Fibroblast of skin of scalp (primary cell): ENCODE results near the gene GPX2.
A peak's percentile ranks its signal among the peaks of the same experiment; 100 is the strongest.

Experiments used
- DNase-seq: peaks from one replicate; pipeline ENCODE4 v3.0.0-alpha.2; 2013

Gene GPX2

DNA sequence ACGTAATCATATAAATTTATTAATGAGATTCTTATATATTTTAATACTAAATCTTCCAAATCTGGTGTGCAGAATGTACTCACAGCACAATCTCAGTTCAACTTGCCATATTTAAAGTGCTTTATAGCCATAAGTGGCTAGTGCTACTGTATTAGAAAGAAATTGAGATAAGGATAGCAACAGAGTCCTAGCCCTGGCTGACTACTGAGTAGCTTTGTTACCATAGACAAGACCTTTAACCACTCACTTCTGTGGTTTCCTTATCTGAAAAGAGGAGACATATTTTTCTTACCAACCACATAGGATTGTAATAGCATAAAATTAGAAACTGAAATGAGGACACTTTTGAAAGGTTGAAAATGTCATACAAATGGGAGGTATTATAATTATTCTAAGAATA is 30.3 kb downstream of the GPX2 start:
- no peak for DNase-seq

DNA sequence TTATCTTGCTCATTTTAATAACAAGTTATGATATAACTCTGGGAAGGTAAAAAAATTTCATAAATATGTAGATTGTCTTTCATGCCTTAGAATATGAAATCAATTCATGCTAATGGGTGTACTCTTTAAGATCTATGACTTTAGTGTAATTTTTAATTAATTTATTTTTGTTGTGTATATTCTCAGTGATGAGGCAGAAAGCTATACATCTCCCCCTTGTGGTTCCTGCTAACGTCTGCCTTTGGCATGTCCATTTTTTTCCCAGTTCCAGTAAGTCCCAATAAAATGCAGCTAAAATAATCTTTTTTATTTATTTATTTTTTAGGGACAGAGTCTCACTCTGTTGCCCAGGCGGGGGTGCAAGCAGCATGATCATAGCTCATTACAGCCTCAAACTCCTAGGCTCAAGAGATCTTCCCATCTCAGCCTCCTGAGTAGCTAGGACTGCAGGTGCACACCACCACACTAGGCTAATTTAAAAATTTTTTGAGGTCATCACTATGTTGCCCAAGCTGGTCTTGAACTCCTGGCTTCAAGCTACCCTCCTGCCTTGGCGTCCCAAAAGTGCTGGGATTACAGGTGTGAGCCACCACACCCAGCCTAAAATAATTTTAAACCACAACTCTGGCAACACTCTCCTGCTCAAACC is 31.6 kb downstream of the GPX2 start:
- DNase-seq, result peak; percentile 42

DNA sequence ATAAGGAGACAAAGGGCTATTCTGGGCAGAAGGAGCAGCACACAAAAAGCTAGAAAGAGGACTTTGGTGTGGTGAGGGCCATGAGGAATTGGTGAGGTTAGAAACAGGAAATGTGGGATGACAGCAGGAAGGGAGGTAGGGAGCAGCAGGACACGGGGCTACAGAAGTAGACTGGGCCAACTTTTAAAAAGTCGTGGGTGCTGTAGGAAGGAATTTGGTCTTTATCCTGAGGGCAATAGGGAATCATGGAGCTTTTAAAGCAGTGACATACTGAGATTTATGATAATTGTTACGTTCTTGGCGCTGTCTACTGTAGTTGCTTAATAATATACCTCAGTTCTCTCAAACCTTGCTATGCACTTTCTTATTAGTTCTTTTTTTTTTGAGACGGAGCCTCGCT is 36.5 kb downstream of the GPX2 start:
- no peak for DNase-seq

DNA sequence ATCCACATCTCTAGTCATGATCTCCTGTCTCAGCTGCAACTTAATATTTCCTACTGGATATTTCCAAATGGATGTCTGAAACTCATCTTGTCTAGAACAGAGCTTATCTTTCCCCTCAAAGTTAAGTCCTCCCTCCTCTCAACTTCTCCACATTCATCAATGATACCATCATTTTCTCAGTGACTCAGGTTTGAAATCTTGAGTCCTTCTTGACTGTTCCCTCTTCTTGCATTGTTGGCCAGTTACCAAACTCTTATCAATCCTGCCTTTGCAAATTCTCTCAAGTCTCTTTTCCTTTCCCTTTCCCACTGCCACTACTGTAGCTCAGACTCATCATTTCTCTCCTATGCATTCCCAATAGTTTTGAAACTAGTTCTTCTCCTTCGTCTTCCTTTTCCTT is 42.6 kb downstream of the GPX2 start:
- no peak for DNase-seq

DNA sequence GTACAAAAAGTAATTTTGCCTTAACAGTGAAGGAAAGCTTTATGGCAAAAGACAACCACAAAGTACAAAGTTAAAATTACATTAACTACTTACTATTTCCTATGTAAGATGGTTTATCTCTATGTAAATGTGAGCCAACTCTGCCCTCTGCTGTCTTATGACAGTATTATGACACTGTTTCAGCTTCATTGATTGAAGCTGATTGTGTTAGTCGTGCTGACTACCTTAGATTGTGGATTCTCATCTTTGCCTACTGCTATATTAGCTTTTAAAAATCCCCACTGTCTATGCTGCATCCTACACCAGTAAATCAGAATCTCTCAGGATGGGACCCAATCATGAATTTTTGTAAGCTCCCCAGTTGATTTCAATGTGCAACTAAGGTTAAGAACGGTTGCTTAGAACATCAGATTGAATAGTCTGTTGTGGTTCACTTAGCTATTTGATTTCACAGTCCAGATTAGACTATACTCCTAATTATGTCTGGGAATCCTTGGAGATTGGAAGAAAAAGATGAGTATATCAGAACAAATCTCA is 50.6 kb downstream of the GPX2 start:
- DNase-seq, result peak; percentile 67

DNA sequence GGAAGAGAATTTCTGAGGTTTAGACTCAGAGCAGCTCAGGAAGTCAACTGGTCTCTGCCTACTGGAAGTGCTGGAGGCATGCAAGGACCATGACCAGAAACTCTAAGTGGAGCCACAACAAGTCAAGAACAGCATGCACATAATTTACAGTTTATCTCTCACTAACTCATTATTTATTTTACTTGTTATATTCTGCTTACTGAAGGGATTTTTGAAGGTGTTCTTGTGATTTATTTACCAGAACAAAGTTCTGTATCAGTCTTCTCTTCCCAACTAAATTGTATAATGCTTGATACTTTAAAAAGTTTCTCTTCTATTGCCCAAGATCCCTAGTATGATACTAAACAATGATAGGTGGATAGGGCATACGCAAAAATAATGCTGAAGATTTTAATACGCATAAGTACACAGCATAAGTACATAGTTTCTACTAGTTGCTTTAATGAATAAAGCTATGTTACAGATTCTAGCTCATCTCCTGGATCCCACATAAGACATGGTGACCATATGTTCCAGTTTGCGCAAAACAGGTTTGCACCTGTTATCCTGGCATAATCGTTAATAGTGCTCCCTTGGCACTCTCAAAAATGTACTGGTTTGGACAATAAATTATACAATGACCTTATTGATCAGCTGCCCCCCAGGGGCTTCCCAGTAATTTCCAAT is 51.2 kb downstream of the GPX2 start:
- DNase-seq, result no peak

DNA sequence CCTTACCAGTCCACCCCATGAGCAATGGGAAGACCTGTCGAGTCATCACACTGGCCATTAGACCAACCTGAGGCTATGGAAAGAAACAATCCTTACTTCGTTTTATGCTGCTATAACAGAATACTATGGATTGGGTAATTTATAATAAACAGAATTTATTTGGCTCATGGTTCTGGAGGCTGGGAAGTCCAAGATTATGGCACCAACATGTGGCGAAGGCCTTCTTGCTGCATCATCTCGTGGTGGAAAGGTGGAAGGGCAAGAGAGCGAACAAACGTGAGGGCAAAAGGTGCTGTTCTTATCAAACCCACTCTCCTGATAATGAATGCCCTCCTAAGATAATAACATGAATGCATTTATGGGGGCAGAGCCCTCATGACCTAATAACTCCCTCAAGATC is 53.2 kb downstream of the GPX2 start:
- DNase-seq, result no peak
